Measurements from ENCODE around the gene NDUFB3.

NDUFB3 gene

GRCh38 chr2:201100497-201100896, 28.7 kb downstream of the NDUFB3 start:
- no peak for TF ChIP-seq CTCF (conservative IDR thresholded peaks at IDR 0.05; ENCODE audit: low read length)
- no peak overlapping the region for H3K4me3 ChIP-seq (ENCODE audit: low read length)
- no peak for DNase-seq (ENCODE audit: low read depth)

- DNase-seq (ENCODE audit: low read depth), result no peak
- no peak overlapping the region for H3K4me3 ChIP-seq (ENCODE audit: low read length)
- no peak for TF ChIP-seq CTCF (conservative IDR thresholded peaks at IDR 0.05; ENCODE audit: low read length)
Observed at GRCh38 chr2:201105759-201106158, 34.0 kb downstream of the NDUFB3 start.

DNA sequence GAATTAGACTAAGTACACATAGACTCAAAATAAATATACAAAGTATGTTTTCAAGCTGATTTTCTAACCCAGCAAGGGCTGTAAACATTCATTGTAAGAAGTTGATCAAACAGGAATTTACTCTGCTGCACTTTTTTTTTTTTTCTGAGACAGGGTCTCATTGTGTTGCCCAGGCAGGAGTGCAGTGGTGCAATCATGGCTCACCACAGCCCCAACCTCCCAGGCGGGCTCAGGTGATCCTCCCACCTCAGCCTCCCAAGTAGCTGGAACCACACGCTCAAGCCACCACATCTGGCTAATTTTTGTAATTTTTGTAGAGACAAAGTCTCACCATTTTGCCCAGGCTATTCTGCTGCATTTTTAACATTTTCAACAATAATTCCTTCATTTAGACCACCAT, 35.8 kb downstream of the NDUFB3 start:
- no peak for TF ChIP-seq CTCF (conservative IDR thresholded peaks at IDR 0.05; ENCODE audit: low read length)
- DNase-seq (ENCODE audit: low read depth), result no peak
- no peak overlapping the region for H3K4me3 ChIP-seq (ENCODE audit: low read length)

GRCh38 chr2:201108341-201108740, 36.5 kb downstream of the NDUFB3 start:
- no peak overlapping the region for H3K4me3 ChIP-seq (ENCODE audit: low read length)
- no peak for DNase-seq (ENCODE audit: low read depth)
- no peak for TF ChIP-seq CTCF (conservative IDR thresholded peaks at IDR 0.05; ENCODE audit: low read length)

DNA sequence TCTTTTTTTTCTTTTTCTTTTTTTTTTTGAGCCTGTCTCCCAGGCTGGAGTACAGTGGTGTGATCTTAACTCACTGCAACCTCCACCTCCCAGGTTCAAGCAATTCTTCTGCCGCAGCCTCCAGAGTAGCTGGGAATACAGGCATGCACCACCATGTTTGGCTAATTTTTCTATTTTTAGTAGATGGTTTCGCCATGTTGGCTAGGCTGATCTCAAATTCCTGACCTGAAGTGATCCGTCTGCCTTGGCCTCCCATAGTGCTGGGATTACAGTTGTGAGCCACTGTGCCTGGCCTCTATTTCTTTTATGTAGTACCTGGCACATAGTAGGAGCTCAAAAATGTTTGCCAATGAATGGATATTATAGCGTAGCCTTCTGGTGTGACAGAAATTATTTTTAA, 37.4 kb downstream of the NDUFB3 start:
- TF ChIP-seq CTCF (conservative IDR thresholded peaks at IDR 0.05; ENCODE audit: low read length), result no peak
- DNase-seq (ENCODE audit: low read depth), result no peak
- no peak overlapping the region for H3K4me3 ChIP-seq (ENCODE audit: low read length)

GRCh38 chr2:201110615-201111014, 38.8 kb downstream of the NDUFB3 start:
- no peak for TF ChIP-seq CTCF (conservative IDR thresholded peaks at IDR 0.05; ENCODE audit: low read length)
- no peak for DNase-seq (ENCODE audit: low read depth)
- no peak overlapping the region for H3K4me3 ChIP-seq (ENCODE audit: low read length)

DNA sequence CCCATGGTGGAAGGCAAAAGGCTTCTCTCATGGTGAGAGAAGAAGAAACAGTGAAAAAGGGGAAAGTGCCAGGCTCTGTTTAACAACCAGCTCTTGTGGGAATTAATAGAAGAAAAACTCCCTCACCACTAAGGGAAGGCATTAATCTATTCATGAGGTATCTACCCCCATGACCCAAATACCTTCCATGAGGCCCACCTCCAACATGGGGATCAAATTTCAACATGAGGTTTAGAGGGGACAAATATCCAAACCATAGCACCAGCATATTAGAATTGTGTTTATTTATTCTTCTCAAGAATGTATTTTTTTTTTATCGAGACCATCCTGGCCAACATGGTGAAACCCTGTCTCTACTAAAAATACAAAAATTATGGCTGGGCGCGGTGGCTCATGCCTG, 39.3 kb downstream of the NDUFB3 start:
- H3K4me3 ChIP-seq (ENCODE audit: low read length), result no peak overlapping the region
- no peak for DNase-seq (ENCODE audit: low read depth)
- no peak for TF ChIP-seq CTCF (conservative IDR thresholded peaks at IDR 0.05; ENCODE audit: low read length)

Data from AG10803 (cell line).